Measurements from ENCODE around the gene SLC37A4. TPM values are rescaled to one million over a fixed set of nuclear protein-coding genes. Genes with fewer than 3 reads are reported as not detected.

Gene SLC37A4
- total and polyA plus RNA-seq, 2 of the 13 experiments (the other 11 are each of a cell fraction or from before 2014, with no cell fraction given): 43.0 to 56.1 TPM

DNA sequence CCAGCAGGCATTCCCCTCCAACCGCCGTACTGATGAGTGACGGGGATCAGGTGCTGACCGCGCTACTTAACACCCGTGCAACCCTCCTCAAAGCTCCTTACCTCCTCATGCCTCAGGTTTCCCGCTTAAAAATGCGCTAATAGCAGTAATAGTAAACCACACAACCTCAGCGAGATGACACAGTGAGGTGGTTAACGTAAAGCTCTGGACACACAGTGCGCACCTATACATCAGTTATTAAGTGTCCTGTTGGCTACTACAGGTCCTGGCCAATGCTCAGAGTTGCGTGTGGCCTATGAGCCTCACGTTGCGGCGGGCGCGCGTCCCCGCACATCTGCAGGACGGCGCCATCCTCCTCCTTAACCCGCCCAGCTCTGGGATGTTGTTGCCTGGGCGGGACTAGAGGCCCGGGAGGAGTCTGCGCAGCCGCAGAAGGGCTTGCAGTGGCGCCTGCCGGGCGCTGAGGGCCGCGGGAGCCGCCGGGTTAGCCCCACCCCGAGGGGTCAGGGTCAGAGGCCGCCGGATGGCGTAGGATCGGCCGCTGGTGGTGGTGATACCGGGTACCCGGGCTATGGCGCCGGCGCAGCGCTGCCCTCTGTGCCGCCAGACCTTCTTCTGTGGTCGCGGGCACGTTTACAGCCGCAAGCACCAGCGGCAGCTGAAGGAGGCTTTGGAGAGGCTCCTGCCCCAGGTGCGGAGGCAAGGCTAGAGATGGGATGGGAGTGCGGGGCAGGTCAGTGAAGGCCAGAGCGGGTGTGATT is 32.9 kb downstream of the SLC37A4 start, which contains the start of gene CENATAC (continued):
- no peak for TF ChIP-seq CCDC6 (CRISPR knock-in tag; IDR thresholded peaks at IDR 0.05)
- no peak for TF ChIP-seq HDAC6 (IDR thresholded peaks at IDR 0.05; ENCODE audit: low read depth, low read length)
- TF ChIP-seq GTF3A (CRISPR knock-in tag; conservative IDR thresholded peaks at IDR 0.05): no peak
- peak; percentile 36 for TF ChIP-seq XRCC5 (optimal IDR thresholded peaks at IDR 0.05; ENCODE audit: low read length)
- no peak for TF ChIP-seq TBP (CRISPR knock-in tag; IDR thresholded peaks at IDR 0.05)
- TF ChIP-seq TRIM22 (IDR thresholded peaks at IDR 0.05): no peak
- TF ChIP-seq ZNF382 (CRISPR knock-in tag; IDR thresholded peaks at IDR 0.05; ENCODE audit: borderline replicate concordance): no peak
- no peak for TF ChIP-seq ZSCAN5A (CRISPR knock-in tag; IDR thresholded peaks at IDR 0.05; ENCODE audit: borderline replicate concordance)
- no peak for TF ChIP-seq ZNF878 (CRISPR knock-in tag; IDR thresholded peaks at IDR 0.05)
- TF ChIP-seq ZNF816 (CRISPR knock-in tag; IDR thresholded peaks at IDR 0.05; ENCODE audit: borderline replicate concordance): 0 out of 2 replicates have a peak, but pooled peaks have one; percentile 8
- TF ChIP-seq RFXANK (CRISPR knock-in tag; IDR thresholded peaks at IDR 0.05): no peak
- TF ChIP-seq SP2 (CRISPR knock-in tag; IDR thresholded peaks at IDR 0.05): no peak
- no peak for TF ChIP-seq TCF12 (IDR thresholded peaks at IDR 0.05)
- no peak for TF ChIP-seq TCF12 (CRISPR knock-in tag; IDR thresholded peaks at IDR 0.05)
- no peak; the same call in 1 of the 2 replicates for TF ChIP-seq GFI1 (CRISPR knock-in tag; IDR thresholded peaks at IDR 0.05; ENCODE audit: borderline replicate concordance)
- TF ChIP-seq SNAPC2 (CRISPR knock-in tag; IDR thresholded peaks at IDR 0.05): no peak
- TF ChIP-seq SRF (IDR thresholded peaks at IDR 0.05; ENCODE audit: low read depth, low read length): no peak
- no peak for TF ChIP-seq RNF219 (CRISPR knock-in tag; IDR thresholded peaks at IDR 0.05)
- no peak for TF ChIP-seq ZNF234 (CRISPR knock-in tag; conservative IDR thresholded peaks at IDR 0.05)
- peak; percentile 43; the same call in 1 of the 2 replicates for TF ChIP-seq ZNF709 (CRISPR knock-in tag; IDR thresholded peaks at IDR 0.05)
- no peak; the same call in 1 of the 2 replicates for TF ChIP-seq ZNF800 (CRISPR knock-in tag; IDR thresholded peaks at IDR 0.05)
- peak; percentile 19; the same call in 1 of the 2 replicates for TF ChIP-seq ZNF724P (CRISPR knock-in tag; IDR thresholded peaks at IDR 0.05; ENCODE audit: borderline replicate concordance)
- TF ChIP-seq GTF2F1 (IDR thresholded peaks at IDR 0.05; ENCODE audit: low read length): no peak
- TF ChIP-seq, protein P1, sequence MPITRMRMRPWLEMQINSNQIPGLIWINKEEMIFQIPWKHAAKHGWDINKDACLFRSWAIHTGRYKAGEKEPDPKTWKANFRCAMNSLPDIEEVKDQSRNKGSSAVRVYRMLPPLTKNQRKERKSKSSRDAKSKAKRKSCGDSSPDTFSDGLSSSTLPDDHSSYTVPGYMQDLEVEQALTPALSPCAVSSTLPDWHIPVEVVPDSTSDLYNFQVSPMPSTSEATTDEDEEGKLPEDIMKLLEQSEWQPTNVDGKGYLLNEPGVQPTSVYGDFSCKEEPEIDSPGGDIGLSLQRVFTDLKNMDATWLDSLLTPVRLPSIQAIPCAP (CRISPR knock-in tag; IDR thresholded peaks at IDR 0.05; ENCODE audit: low read depth): no peak

All from HepG2 (cell line).